GM13976 (cell line): ENCODE results near the gene TMEM169.

Experiments used
- DNase-seq: peaks from one replicate; pipeline ENCODE4 v3.0.0; 2012; ENCODE audit warnings: low spot score
- in situ Hi-C: fragments of 300-500 bp; cut with MboI; formaldehyde crosslinking; loops from one replicate; pipeline ENCODE4 v1.12.0; 2022; ENCODE audit warnings: low sequenced_read_pairs, mixed read lengths, inconsistent platforms; ENCODE audit not compliant: unreplicated experiment
- TF ChIP-seq, protein P1 (sequence below): IDR thresholded peaks from 2 replicates; pipeline ENCODE4 v1.5.1; 2012; ENCODE audit warnings: borderline replicate concordance, mild to moderate bottlenecking; ENCODE audit not compliant: insufficient read depth; ENCODE audit errors: extremely low read depth, missing control alignments, control extremely low read depth

TMEM169 gene

DNA sequence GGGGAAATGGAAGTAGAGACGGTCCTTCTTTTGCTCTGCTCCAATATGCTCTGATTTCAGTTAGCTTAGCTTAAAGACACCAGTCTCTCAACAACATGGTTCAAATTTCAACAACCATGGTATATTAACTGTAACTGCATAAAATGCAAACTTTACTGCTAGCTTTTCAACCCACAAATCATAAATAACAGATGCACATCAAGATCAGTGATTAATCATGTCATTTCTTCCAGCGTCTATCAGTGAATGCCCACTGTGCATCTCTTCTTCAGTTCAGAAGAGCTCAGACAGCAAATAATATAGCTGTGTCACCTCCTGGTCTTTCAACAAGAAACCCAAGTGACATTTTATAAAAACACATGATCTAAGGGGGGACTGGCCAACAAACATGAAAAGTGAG, 12.7 kb upstream of the TMEM169 start:
- DNase-seq: no peak
- in situ Hi-C loops: no loop called here
- TF ChIP-seq, protein P1, sequence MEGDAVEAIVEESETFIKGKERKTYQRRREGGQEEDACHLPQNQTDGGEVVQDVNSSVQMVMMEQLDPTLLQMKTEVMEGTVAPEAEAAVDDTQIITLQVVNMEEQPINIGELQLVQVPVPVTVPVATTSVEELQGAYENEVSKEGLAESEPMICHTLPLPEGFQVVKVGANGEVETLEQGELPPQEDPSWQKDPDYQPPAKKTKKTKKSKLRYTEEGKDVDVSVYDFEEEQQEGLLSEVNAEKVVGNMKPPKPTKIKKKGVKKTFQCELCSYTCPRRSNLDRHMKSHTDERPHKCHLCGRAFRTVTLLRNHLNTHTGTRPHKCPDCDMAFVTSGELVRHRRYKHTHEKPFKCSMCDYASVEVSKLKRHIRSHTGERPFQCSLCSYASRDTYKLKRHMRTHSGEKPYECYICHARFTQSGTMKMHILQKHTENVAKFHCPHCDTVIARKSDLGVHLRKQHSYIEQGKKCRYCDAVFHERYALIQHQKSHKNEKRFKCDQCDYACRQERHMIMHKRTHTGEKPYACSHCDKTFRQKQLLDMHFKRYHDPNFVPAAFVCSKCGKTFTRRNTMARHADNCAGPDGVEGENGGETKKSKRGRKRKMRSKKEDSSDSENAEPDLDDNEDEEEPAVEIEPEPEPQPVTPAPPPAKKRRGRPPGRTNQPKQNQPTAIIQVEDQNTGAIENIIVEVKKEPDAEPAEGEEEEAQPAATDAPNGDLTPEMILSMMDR: no peak

DNA sequence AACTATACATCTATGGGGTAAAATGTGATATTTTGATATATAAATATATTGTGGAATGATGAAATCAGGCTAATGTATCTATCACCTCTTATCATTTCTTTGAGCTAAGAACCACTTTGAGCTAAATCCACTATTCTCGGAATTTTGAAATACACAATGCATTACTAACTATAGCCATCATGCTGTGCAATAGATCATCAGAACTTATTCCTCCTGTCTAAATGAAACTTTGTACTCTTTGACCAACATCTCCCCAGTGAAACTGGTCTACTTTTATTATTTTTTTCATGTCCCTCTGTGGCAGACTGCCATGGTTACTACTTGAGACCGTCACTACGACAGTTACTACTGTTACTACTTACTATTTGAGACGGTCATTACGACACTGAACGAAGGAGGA, 11.5 kb upstream of the TMEM169 start:
- TF ChIP-seq, protein P1: no peak
- DNase-seq: no peak
- in situ Hi-C loops: no loop called here

DNA sequence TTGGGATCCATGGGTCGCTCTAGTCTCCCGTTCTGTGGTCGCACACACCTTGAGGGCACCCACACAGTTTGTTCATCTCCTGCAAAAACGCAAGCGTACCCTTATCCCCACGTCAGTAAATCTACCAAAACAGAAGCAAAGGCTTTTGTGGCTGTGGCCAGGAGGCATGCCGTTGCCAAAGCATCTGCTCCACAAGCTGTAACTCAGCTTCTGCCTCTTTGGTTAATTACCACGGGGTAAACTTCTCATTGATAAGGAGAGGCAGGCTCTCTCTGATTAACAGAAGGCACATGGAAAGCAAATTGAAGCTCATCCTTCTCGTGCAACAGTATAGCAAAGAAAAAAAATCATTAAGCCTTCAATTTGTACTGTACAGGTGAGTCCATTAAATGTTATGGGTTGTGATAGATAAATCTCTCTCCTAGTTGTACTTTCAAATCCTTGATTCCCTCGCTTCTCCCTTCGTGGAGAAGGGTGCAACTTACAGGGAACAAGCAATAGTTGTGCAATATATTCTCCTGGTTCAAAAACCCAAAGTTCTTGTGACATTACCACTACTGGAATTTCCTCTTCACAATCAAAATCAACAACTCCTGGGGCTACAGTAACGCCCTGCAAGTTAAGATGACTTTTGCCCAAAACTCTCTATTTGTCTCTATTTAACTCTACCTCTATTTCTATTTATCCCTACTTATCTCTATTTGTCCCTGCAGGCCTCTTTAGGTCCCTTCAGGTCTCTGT, 10.4 kb upstream of the TMEM169 start:
- no peak for DNase-seq
- in situ Hi-C loops: no loop called here
- TF ChIP-seq, protein P1: no peak

DNA sequence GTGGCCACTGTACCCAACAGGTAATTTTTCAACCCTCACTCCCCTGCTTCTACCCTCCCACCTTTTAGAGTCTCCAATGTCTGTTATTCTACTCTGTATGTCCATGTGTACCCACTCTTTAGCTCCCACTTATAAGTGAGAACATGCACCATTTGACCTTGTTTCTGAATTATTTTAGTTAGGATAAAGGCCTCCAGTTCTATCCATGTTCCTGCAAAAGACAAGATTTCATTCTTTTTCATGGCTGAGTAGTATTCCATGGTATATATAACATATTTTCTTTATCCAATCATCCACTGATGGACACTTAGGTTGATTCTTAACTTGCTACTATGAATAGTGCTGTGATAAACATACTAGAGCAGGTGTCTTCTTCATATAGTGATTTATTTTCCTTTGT, 9.2 kb upstream of the TMEM169 start:
- TF ChIP-seq, protein P1: no peak
- in situ Hi-C loops: no loop called here
- no peak for DNase-seq

DNA sequence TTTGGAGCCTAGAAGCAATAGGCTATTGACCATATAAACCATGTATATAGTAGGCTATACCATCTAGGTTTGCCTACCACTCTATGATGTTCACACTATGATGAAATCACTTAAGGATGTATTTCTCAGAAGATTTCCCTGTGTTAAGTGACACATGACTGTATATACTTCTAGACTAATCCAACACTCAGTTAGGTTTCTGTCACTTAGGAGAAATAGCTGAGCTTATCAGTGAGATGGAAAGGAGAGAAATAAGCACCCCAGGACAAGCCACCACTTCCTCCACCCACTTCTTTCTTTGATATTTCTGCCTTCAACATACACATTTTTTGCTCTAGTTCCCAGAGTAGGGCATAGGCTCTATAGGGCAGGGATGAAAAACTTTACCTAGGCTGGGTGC, 7.9 kb upstream of the TMEM169 start:
- in situ Hi-C loops: no loop called here
- DNase-seq: no peak
- TF ChIP-seq, protein P1: no peak

DNA sequence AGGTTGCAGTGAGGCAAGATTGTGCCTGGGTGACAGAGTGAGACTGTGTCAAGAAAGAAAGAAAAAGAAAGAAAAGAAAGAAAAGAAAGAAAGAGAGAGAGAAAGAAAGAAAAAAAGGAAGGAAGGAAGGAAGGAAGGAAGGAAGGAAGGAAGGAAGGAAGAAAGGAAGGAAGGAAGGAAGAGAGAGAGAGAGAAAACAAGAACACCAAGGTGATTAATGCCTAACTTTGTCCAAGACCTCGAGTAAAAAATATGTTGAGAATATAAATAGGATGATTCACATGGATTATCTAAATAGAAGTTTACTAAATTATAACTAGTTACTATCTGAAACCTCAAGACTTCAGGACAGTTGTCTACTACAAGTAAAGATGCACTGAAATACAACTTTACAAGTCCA, 7.3 kb upstream of the TMEM169 start:
- DNase-seq: no peak
- TF ChIP-seq, protein P1: no peak
- in situ Hi-C loops: no loop called here
